WTC11 (cell line): ENCODE data around the gene SNRNP25. TPM values are rescaled to one million over a fixed set of nuclear protein-coding genes. Genes with fewer than 3 reads are reported as not detected.
"Not testable (repeated sequence)": the region's sequence is repeated elsewhere in the genome, so short reads cannot be mapped to it uniquely, and the experiment has no call there.

ENCODE experiments used
- ATAC-seq: fragments of 200-7000 bp; cut with Tn5 transposase; 2 replicates; pipeline ENCODE4 v1.10.0; 2021; ENCODE audit warnings: mild to moderate bottlenecking, moderate library complexity
- CTCF ChIA-PET: fragments of 300-600 bp; sonication (Branson Sonifier 250); formaldehyde crosslinking; loops from one replicate; lab custom pipeline; 2021; ENCODE audit warnings: antibody characterized with exemption; lab: Charles Lee
- POLR2A ChIA-PET: fragments of 350-600 bp; sonication (Branson Sonifier 250); formaldehyde crosslinking; loops from one replicate; lab custom pipeline; 2021; ENCODE audit warnings: antibody characterized with exemption; lab: Charles Lee
- DNase-seq: peaks from one replicate; pipeline ENCODE4 v3.0.0; 2021; ENCODE audit warnings: low spot score
- H3K27ac Mint-ChIP-seq: 2 replicates; pipeline ENCODE4 v1.8.0; 2021; ENCODE audit warnings: mixed read lengths
- H3K27me3 Mint-ChIP-seq: 2 replicates; pipeline ENCODE4 v1.8.0; 2021; ENCODE audit warnings: low read depth, mild to moderate bottlenecking, moderate library complexity, mixed read lengths
- H3K36me3 Mint-ChIP-seq: 2 replicates; pipeline ENCODE4 v1.8.0; 2021; ENCODE audit warnings: mixed read lengths
- H3K4me1 Mint-ChIP-seq: 2 replicates; pipeline ENCODE4 v1.8.0; 2022; ENCODE audit warnings: mixed read lengths
- H3K4me3 Mint-ChIP-seq: 2 replicates; pipeline ENCODE4 v1.8.0; 2021; ENCODE audit warnings: mild to moderate bottlenecking, moderate library complexity, mixed read lengths
- H3K9me3 Mint-ChIP-seq: 2 replicates; pipeline ENCODE4 v1.8.0; 2021; ENCODE audit warnings: mixed read lengths
- ERG ChIP-seq: fragments of 250-450 bp; sonication (Bioruptor Pico); IDR thresholded peaks from 2 replicates; pipeline ENCODE4 v1.8.0; 2021; ENCODE audit warnings: mild to moderate bottlenecking
- GABPB1 ChIP-seq: sonication (generic); formaldehyde crosslinking; IDR thresholded peaks from 2 replicates; pipeline ENCODE4 v1.8.1; 2023; ENCODE audit warnings: mild to moderate bottlenecking, missing genetic modification reagents
- IRF1 ChIP-seq: sonication (generic); formaldehyde crosslinking; IDR thresholded peaks from 2 replicates; pipeline ENCODE4 v1.8.0; 2023; ENCODE audit warnings: missing genetic modification reagents
- JAZF1 ChIP-seq: fragments of 250-450 bp; sonication (Bioruptor Pico); IDR thresholded peaks from 2 replicates; pipeline ENCODE4 v1.9.0; 2021; ENCODE audit warnings: moderate library complexity, mild to moderate bottlenecking, inconsistent platforms
- JUN ChIP-seq: sonication (generic); formaldehyde crosslinking; IDR thresholded peaks from 2 replicates; pipeline ENCODE4 v1.8.0; 2023; ENCODE audit warnings: mild to moderate bottlenecking, missing genetic modification reagents
- NR1H2 ChIP-seq: sonication (generic); formaldehyde crosslinking; IDR thresholded peaks from 2 replicates; pipeline ENCODE4 v1.9.0; 2021; ENCODE audit warnings: mild to moderate bottlenecking, moderate library complexity, missing genetic modification reagents
- OVOL2 ChIP-seq: fragments of 250-450 bp; sonication (Bioruptor Pico); IDR thresholded peaks from 2 replicates; pipeline ENCODE4 v1.9.0; 2021; ENCODE audit warnings: mild to moderate bottlenecking, borderline replicate concordance
- RELA ChIP-seq: sonication (generic); formaldehyde crosslinking; IDR thresholded peaks from 2 replicates; pipeline ENCODE4 v1.8.1; 2022; ENCODE audit warnings: missing genetic modification reagents, mild to moderate bottlenecking, borderline replicate concordance
- SMAD3 ChIP-seq: sonication (generic); formaldehyde crosslinking; IDR thresholded peaks from 2 replicates; pipeline ENCODE4 v1.8.0; 2022; ENCODE audit warnings: missing genetic modification reagents, mild to moderate bottlenecking, borderline replicate concordance
- STAT6 ChIP-seq: sonication (generic); formaldehyde crosslinking; conservative IDR thresholded peaks from 2 replicates; pipeline ENCODE4 v1.8.1; 2023; ENCODE audit warnings: mild to moderate bottlenecking, low read depth, missing genetic modification reagents, moderate library complexity
- ZNF138 ChIP-seq: sonication (generic); formaldehyde crosslinking; conservative IDR thresholded peaks from 2 replicates; pipeline ENCODE4 v1.8.1; 2022; ENCODE audit warnings: mild to moderate bottlenecking, moderate library complexity, missing genetic modification reagents
- ZNF263 ChIP-seq: sonication (generic); formaldehyde crosslinking; IDR thresholded peaks from 2 replicates; pipeline ENCODE4 v1.8.1; 2022; ENCODE audit warnings: low read depth, mild to moderate bottlenecking, moderate library complexity, missing genetic modification reagents
- ZNF396 ChIP-seq: fragments of 250-450 bp; sonication (Bioruptor Pico); IDR thresholded peaks from 2 replicates; pipeline ENCODE4 v1.8.0; 2021; ENCODE audit warnings: mild to moderate bottlenecking, moderate library complexity, borderline replicate concordance
- ZNF425 ChIP-seq: fragments of 250-450 bp; sonication (Bioruptor Pico); conservative IDR thresholded peaks from 2 replicates; pipeline ENCODE4 v1.9.0; 2021; ENCODE audit warnings: mild to moderate bottlenecking
- total RNA-seq: library from RNA; stranded (reverse); gene quantifications from 3 replicates; pipeline ENCODE4 v1.2.3, GENCODE V29; 2021

Gene SNRNP25
- total RNA-seq, 1 experiment from 2014 or later: 55.9 TPM

- TF ChIP-seq ERG (no peak), SMAD3 (CRISPR knock-in tag) (no peak), ZNF263 (CRISPR knock-in tag) (no peak)
Measured at GRCh38 chr16:43294-43693, 10.3 kb upstream of the SNRNP25 start (continued).

GRCh38 chr16:44655-45054, 9.0 kb upstream of the SNRNP25 start:
- peaks cover 73% of the 10 kb centered on the region for H3K36me3 Mint-ChIP-seq
- no peak overlapping the region for H3K4me3 Mint-ChIP-seq
- no peaks in the 10 kb centered on the region for H3K4me1 Mint-ChIP-seq
- ATAC-seq (no peak), DNase-seq (no peak)
- TF ChIP-seq ZNF396 (no peak), ZNF138 (CRISPR knock-in tag) (no peak), ZNF425 (CRISPR knock-in tag) (no peak), IRF1 (CRISPR knock-in tag) (no peak)
- POLR2A ChIA-PET: no interaction called here
- H3K27ac Mint-ChIP-seq: no peak overlapping the region
- CTCF ChIA-PET: interaction anchor here (1.5 kb wide), 1 partner anchor 62 kb away, joined by 3 read pairs; no protein-coding TSS in a partner anchor
- no peaks in the 10 kb centered on the region for H3K27me3 Mint-ChIP-seq
- peaks cover 25% of the 10 kb centered on the region for H3K9me3 Mint-ChIP-seq

GRCh38 chr16:45454-45853, 8.2 kb upstream of the SNRNP25 start:
- POLR2A ChIA-PET: no interaction called here
- H3K36me3 Mint-ChIP-seq: peaks cover 77% of the 10 kb centered on the region
- H3K27me3 Mint-ChIP-seq: no peaks in the 10 kb centered on the region
- CTCF ChIA-PET: no interaction called here
- peak; percentile 38; the same call in 1 of the 2 replicates for TF ChIP-seq GABPB1 (CRISPR knock-in tag)
- TF ChIP-seq STAT6 (CRISPR knock-in tag): no peak
- TF ChIP-seq OVOL2: no peak
- TF ChIP-seq IRF1 (CRISPR knock-in tag): no peak
- no peak for TF ChIP-seq RELA (CRISPR knock-in tag)
- TF ChIP-seq JUN: no peak
- TF ChIP-seq JAZF1 (CRISPR knock-in tag): no peak
- TF ChIP-seq NR1H2 (CRISPR knock-in tag): no peak
- H3K27ac Mint-ChIP-seq: no peak overlapping the region
- peaks cover 25% of the 10 kb centered on the region for H3K9me3 Mint-ChIP-seq
- DNase-seq (no peak), ATAC-seq (no peak)
- H3K4me1 Mint-ChIP-seq: no peaks in the 10 kb centered on the region
- no peak overlapping the region for H3K4me3 Mint-ChIP-seq

GRCh38 chr16:46510-46909, 7.1 kb upstream of the SNRNP25 start:
- ATAC-seq, H3K4me3 Mint-ChIP-seq, DNase-seq, POLR2A ChIA-PET, CTCF ChIA-PET, H3K27ac Mint-ChIP-seq, H3K4me1 Mint-ChIP-seq, H3K27me3 Mint-ChIP-seq: not testable (repeated sequence)
- Mint-ChIP-seq H3K36me3 (peaks cover 80% of the 10 kb centered on the region), H3K9me3 (peaks cover 25% of the 10 kb centered on the region)
